Small intestine (tissue), 7 donors: ENCODE results near the gene SRGAP3. TPM values are rescaled to one million over a fixed set of nuclear protein-coding genes. Genes with fewer than 3 reads are reported as not detected.

Source experiments
- DNase-seq, 2 donors: peaks; one replicate each; pipeline versions ENCODE4 v3.0.0 to v3.0.0-alpha.2; 2013
- FAIRE-seq: peaks from 2 replicates; lab custom pipeline; 2012; peaks lifted over from hg19 to GRCh38; lab: Jason Lieb, UNC
- H3K27ac ChIP-seq, 3 donors: one replicate each; pipeline ENCODE4 v1.5.1; 2013; ENCODE audit warnings: low read length in 2 of 3, mild to moderate bottlenecking in 2 of 3, control low read depth in 1 of 3, inconsistent platforms in 1 of 3, low read depth in 1 of 3, moderate library complexity in 1 of 3
- H3K27me3 ChIP-seq, 3 donors: one replicate each; pipeline ENCODE4 v1.6.1; 2013; ENCODE audit warnings: low read length in 3 of 3, inconsistent platforms in 1 of 3; ENCODE audit not compliant: control insufficient read depth in 3 of 3, insufficient read depth in 3 of 3
- H3K36me3 ChIP-seq, 3 donors: one replicate each; pipeline ENCODE4 v1.6.1; 2013; ENCODE audit warnings: low read length in 3 of 3, inconsistent platforms in 1 of 3, low read depth in 1 of 3, mild to moderate bottlenecking in 1 of 3, moderate library complexity in 1 of 3; ENCODE audit not compliant: control insufficient read depth in 3 of 3, insufficient read depth in 2 of 3
- H3K4me1 ChIP-seq, 3 donors: one replicate each; pipeline ENCODE4 v1.6.1; 2013; ENCODE audit warnings: low read length in 2 of 3, inconsistent platforms in 1 of 3, low read depth in 1 of 3, mild to moderate bottlenecking in 1 of 3, moderate library complexity in 1 of 3; ENCODE audit not compliant: control insufficient read depth in 3 of 3, insufficient read depth in 2 of 3
- H3K4me3 ChIP-seq, 3 donors: one replicate each; pipeline ENCODE4 v1.5.1; 2013; ENCODE audit warnings: low read length in 3 of 3, control low read depth in 1 of 3, inconsistent platforms in 1 of 3, low read depth in 1 of 3, mild to moderate bottlenecking in 1 of 3, moderate library complexity in 1 of 3
- H3K9me3 ChIP-seq, 2 donors: one replicate each; pipeline ENCODE4 v1.6.1; 2013; ENCODE audit warnings: low read depth in 1 of 2, low read length in 1 of 2; ENCODE audit not compliant: control insufficient read depth in 2 of 2, insufficient read depth in 1 of 2
- WGBS, 3 donors: extraction: QIAGEN DNeasy Blood & Tissue Kit; methylation state at CpG; one replicate each; pipeline ENCODE4 v1.1.7; 2013; 5-methylcytosine and 5-hydroxymethylcytosine counted together
- polyA plus RNA-seq, 4 donors: library from polyadenylated mRNA; stranded (reverse) in 3 of 4; unstranded in 1 of 4; fragments of 200-250 nt in 3 of 4; fragments of 120-200 nt in 1 of 4; gene quantifications; one replicate each; pipeline versions ENCODE4 v1.2.1 to v1.2.3, GENCODE V29; 2013
- donor health status: healthy with polysubstance abuse.
- donor health status: control.
- donor health status: control.
- donor health status: Bipolar disorder and iron deficiency.
- donor health status: healthy.

The SRGAP3 gene
- polyA plus RNA-seq, 4 donors, result 0.22 to 2.7 (median 1.2) TPM

DNA sequence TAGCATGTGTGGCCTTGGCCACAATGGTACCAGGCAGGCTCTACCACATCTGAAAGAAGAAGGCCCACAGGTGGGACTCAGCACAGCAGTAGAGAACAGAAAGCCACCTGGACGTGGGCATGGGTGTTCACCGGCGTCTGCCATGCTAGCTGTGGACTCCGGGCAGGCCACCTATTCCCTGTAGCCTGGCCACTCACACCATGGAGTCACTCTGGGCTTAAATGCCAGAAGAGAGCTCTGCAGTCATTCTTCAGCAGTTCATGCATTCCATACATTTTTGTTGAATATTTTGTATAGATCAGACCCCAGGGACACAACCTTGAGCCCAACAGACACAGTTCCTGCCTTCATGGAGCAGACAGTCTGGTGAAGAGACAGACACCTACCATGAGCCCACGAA lies 138.6 kb downstream of the SRGAP3 start:
- Histone ChIP-seq H3K4me3 (no peak overlapping the region), H3K9me3 (no peaks in the 10 kb centered on the region), H3K27me3 (no peaks in the 10 kb centered on the region), H3K36me3 (peaks cover 0 to 6% (median 0%) of the 10 kb centered on the region in 3 donors), H3K4me1 (no peaks in the 10 kb centered on the region), H3K27ac (no peak overlapping the region)
- no peak for FAIRE-seq
- DNase-seq, result no peak
- WGBS, 3 donors, result 78 to 86% (median 85%) methylated on average over 5 of the region's 5 CpGs

DNA sequence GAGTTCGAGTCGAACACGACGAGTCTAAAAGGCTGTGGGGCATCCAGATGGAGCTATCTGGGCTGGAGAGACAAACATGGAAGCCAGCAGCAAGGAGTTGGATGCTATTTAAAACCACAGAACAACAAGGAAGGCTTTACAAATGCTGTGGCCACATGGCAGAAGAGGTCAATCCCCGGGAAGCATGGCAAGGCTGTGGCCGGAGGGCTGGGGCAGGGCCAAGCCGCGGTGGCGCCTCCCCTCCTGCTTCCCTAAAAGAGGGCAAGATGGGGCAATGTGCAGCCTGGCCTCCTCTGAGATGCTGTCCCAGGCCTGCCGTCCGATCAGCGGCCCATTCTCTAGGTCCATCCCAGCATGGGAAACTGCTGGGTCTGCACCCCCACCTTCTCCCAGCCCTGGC lies 139.1 kb downstream of the SRGAP3 start:
- Histone ChIP-seq H3K9me3 (no peaks in the 10 kb centered on the region), H3K27ac (no peak overlapping the region), H3K36me3 (peaks cover 0 to 6% (median 0%) of the 10 kb centered on the region in 3 donors), H3K4me1 (no peaks in the 10 kb centered on the region), H3K27me3 (no peaks in the 10 kb centered on the region), H3K4me3 (no peak overlapping the region)
- 92 to 97% (median 93%) methylated on average over 12 of the region's 12 CpGs for WGBS, 3 donors
- DNase-seq, result no peak
- FAIRE-seq, result no peak

DNA sequence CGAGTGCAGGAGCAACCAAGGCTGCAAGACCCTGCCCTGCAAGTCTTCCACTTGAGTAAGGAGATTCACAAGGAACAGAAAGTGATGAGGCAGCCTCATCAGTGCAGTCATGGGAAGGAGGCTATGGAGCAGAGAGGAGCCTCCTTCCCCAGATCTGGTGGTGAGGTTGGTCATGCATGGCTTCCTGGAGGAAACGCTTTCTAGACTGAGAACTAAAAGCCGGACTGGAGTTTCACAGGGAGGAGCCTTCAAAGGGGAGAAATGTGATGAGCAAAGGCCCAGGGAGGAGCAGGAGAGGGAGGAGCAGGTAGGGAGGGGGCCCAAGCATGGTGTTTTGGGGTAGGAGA lies 139.9 kb downstream of the SRGAP3 start:
- no peaks in the 10 kb centered on the region for H3K4me1 ChIP-seq
- FAIRE-seq, result no peak
- H3K9me3 ChIP-seq, result no peaks in the 10 kb centered on the region
- H3K4me3 ChIP-seq, result no peak overlapping the region
- 73 to 97% (median 90%) methylated on average over 3 of the region's 3 CpGs for WGBS, 3 donors
- H3K36me3 ChIP-seq, result peaks cover 0 to 6% (median 0%) of the 10 kb centered on the region in 3 donors
- no peak overlapping the region for H3K27ac ChIP-seq
- H3K27me3 ChIP-seq, result no peaks in the 10 kb centered on the region
- peak in 1 of 2 donors; percentile 1 for DNase-seq

DNA sequence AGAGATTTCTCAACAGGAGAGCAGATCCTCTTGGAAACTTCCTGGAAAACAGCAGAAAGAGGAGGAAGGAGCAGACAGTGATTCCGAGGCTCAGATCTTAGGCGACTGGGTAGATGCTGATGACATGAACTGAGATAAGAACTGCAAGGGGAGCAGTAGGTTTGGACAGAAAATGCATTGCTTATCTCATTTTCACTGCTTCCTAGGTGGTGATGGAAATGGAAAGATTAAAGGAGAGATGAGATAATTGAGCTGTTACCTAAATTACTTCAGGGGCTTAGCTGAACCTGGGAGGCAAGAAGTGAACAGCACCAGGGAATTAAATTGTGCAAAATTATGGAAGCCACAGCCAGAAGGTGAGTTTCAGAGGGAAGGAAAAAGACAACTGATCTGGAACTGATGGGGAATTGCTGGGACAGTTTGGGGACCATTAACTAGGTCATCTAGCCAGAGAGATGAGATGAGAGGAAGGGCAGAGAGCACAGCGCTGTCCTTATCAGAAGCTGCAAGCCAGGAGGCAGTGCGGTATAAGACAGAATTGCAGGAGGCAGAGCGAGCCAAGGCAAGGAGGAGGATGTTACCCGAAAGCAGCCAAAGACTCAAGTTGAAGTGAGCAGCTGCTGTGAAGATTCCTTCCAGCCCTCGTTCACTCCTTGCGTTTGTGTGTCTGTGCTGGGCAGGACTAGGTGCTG lies 140.4 kb downstream of the SRGAP3 start:
- Histone ChIP-seq H3K4me3 (no peak overlapping the region), H3K36me3 (peaks cover 0 to 9% (median 0%) of the 10 kb centered on the region in 3 donors), H3K27ac (no peak overlapping the region), H3K27me3 (no peaks in the 10 kb centered on the region), H3K9me3 (no peaks in the 10 kb centered on the region), H3K4me1 (no peaks in the 10 kb centered on the region)
- FAIRE-seq (no peak), DNase-seq (no peak)
- WGBS, 3 donors, result 73 to 80% (median 78%) methylated on average over 8 of the region's 8 CpGs

DNA sequence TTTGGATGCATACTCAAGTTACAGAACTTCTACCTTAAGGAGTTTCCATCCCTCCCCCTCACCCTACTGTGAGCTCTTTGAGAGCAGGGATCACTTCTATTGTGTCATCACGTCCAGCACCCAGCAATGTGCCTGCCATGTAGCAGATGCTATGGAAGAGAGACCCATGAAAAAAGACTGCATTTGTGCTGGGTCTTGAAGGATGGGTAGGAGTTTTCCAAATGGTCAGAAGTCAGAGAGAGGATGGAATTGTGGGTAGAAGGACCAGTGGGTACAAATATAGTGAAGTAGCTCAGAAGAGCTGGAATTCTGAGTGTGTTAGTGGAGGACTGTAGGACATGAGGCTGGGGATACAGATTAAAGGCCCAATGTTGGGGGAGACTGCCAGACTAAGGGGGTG lies 141.7 kb downstream of the SRGAP3 start:
- Histone ChIP-seq H3K9me3 (no peaks in the 10 kb centered on the region), H3K27ac (no peak overlapping the region), H3K4me3 (no peak overlapping the region), H3K4me1 (no peaks in the 10 kb centered on the region), H3K27me3 (no peaks in the 10 kb centered on the region), H3K36me3 (peaks cover 0 to 4% (median 0%) of the 10 kb centered on the region in 3 donors)
- DNase-seq (no peak), FAIRE-seq (no peak)
- WGBS, 3 donors, result 83 to 92% (median 88%) methylated on average over 1 of the region's 1 CpG

DNA sequence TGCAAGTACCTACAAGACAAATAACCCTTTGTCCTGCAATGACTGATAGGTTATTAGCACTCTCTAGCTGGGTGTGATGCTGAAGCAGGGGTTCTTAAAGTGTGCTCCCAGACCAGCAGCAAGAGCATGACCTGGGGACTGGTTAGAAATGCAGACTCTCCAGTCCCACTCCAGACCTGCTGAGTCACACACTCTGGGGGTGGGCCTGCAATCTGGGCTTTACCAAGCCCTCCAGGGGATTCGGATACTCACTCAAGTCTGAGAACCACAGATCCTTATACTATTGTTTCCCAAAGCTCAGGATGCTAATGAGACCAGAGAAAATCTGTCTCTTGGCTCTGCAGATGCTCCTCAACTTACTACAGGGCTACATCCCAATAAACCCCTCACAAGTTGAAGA lies 144.0 kb downstream of the SRGAP3 start:
- FAIRE-seq, result no peak
- no peak overlapping the region for H3K4me3 ChIP-seq
- H3K36me3 ChIP-seq, result peaks cover 0 to 3% (median 0%) of the 10 kb centered on the region in 3 donors
- 67 to 100% (median 83%) methylated on average over 1 of the region's 1 CpG for WGBS, 3 donors
- H3K27ac ChIP-seq, result no peak overlapping the region
- no peak for DNase-seq
- H3K27me3 ChIP-seq, result no peaks in the 10 kb centered on the region
- H3K4me1 ChIP-seq, result no peaks in the 10 kb centered on the region
- no peaks in the 10 kb centered on the region for H3K9me3 ChIP-seq

DNA sequence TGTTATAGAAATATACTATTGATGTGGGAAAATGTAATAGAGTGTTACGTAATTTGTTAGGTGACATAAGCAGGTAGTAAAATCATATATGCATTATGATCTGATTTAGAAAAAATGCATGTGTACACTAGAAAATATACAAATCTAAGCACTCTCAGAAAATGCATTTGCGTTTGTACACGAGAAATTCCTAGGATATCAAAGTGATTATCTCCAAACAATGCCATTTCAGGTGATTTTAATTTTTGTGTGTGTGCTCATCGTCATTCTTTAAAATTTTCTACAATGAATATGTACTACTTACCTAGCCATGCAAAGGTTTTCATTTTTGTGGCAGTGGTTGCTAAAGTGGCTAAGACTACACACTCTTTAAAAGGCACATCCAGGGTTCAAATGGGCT lies 145.3 kb downstream of the SRGAP3 start:
- DNase-seq (no peak), FAIRE-seq (no peak)
- no peaks in the 10 kb centered on the region for H3K9me3 ChIP-seq
- no peaks in the 10 kb centered on the region for H3K27me3 ChIP-seq
- peaks cover 0 to 3% (median 0%) of the 10 kb centered on the region in 3 donors for H3K36me3 ChIP-seq
- 94 to 97% (median 95%) methylated on average over 4 of the region's 4 CpGs for WGBS, 3 donors
- no peak overlapping the region for H3K27ac ChIP-seq
- H3K4me1 ChIP-seq, result no peaks in the 10 kb centered on the region
- H3K4me3 ChIP-seq, result no peak overlapping the region

DNA sequence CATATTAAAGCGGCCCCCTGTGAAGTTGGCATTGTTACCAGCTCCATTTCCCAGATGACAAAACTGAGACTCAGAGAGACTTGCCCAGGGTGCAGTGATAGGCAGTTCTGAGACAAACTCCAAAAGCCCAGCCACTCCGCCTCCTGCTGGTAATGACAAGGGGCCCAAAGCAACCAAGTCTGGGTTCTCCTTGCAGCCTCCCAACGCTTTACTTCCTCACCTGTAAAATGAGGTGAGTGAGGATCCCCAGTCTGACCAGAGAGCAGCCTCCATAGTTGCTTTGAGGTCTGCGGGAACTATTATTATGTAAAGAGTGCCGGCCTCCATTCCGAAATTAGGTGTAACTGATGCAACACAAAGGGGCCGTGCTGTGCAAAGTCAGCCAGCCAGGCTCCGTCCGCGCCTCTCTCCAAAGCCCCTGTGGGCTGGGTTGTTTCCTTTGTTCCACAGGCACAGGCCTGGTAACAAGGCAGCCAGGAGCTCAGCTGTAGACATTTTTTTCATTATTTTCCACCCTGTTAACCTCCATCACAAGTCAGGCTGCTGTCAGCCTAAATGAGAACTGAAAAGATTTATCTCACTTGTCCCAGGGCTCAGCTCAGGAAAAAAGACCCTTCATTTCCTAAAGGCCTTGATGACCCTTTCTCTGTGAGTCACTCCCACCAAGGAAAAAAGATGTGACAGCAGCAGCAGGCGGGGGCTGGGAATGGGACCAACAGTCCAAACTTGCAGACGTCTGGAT lies 147.0 kb downstream of the SRGAP3 start:
- Histone ChIP-seq H3K9me3 (no peaks in the 10 kb centered on the region), H3K27ac (no peak overlapping the region), H3K36me3 (peaks cover 0 to 3% (median 0%) of the 10 kb centered on the region in 3 donors), H3K4me3 (no peak overlapping the region), H3K4me1 (no peaks in the 10 kb centered on the region), H3K27me3 (no peaks in the 10 kb centered on the region)
- no peak for DNase-seq
- 81 to 94% (median 91%) methylated on average over 12 of the region's 12 CpGs for WGBS, 3 donors
- FAIRE-seq, result no peak
